Neuron (in vitro differentiated cells): ENCODE data around the gene KRT3.

Experiments
- H2AFZ ChIP-seq: one replicate; pipeline ENCODE4 v1.6.1; 2013; ENCODE audit warnings: low read depth, mild to moderate bottlenecking, inconsistent platforms, low read length, moderate library complexity
- H3K27me3 ChIP-seq: one replicate; pipeline ENCODE4 v1.6.1; 2013; ENCODE audit warnings: low read length; ENCODE audit not compliant: insufficient read depth
- H3K36me3 ChIP-seq: one replicate; pipeline ENCODE4 v1.6.1; 2013; ENCODE audit warnings: low read length; ENCODE audit not compliant: insufficient read depth
- H3K4me1 ChIP-seq: one replicate; pipeline ENCODE4 v1.6.1; 2013; ENCODE audit warnings: low read length; ENCODE audit not compliant: insufficient read depth
- H3K4me3 ChIP-seq: 2 replicates; pipeline ENCODE4 v1.5.1; 2013; ENCODE audit warnings: mild to moderate bottlenecking, low read length, moderate library complexity
- H3K9me3 ChIP-seq: one replicate; pipeline ENCODE4 v1.6.1; 2013; ENCODE audit warnings: low read length

The KRT3 gene

GRCh38 chr12:52822771-52823510, 27.0 kb upstream of the KRT3 start:
- no peaks in the 10 kb centered on the region for H3K36me3 ChIP-seq
- peaks cover 6% of the 10 kb centered on the region for H3K27me3 ChIP-seq
- H3K4me1 ChIP-seq, result no peaks in the 10 kb centered on the region
- H3K4me3 ChIP-seq, result no peak overlapping the region
- no peak overlapping the region for H2AFZ ChIP-seq
- no peaks in the 10 kb centered on the region for H3K9me3 ChIP-seq

- H3K4me3 ChIP-seq, result no peak overlapping the region
- H3K36me3 ChIP-seq, result no peaks in the 10 kb centered on the region
- H3K9me3 ChIP-seq, result no peaks in the 10 kb centered on the region
Measured at GRCh38 chr12:52821826-52822660, 26.1 kb upstream of the KRT3 start.

GRCh38 chr12:52821071-52821730, 25.3 kb upstream of the KRT3 start:
- Histone ChIP-seq H3K4me1 (no peaks in the 10 kb centered on the region), H2AFZ (no peak overlapping the region), H3K27me3 (peaks cover 6% of the 10 kb centered on the region), H3K36me3 (no peaks in the 10 kb centered on the region), H3K4me3 (no peak overlapping the region), H3K9me3 (no peaks in the 10 kb centered on the region)

More at GRCh38 chr12:52821826-52822660, 26.1 kb upstream of the KRT3 start:
- Histone ChIP-seq H3K27me3 (peaks cover 6% of the 10 kb centered on the region), H2AFZ (no peak overlapping the region), H3K4me1 (no peaks in the 10 kb centered on the region)

- H3K27me3 ChIP-seq, result peaks cover 6% of the 10 kb centered on the region
- H3K4me3 ChIP-seq, result no peak overlapping the region
- H2AFZ ChIP-seq, result no peak overlapping the region
- no peaks in the 10 kb centered on the region for H3K9me3 ChIP-seq
- H3K36me3 ChIP-seq, result no peaks in the 10 kb centered on the region
- H3K4me1 ChIP-seq, result no peaks in the 10 kb centered on the region
Measured at GRCh38 chr12:52820521-52820920, 24.6 kb upstream of the KRT3 start.

GRCh38 chr12:52819731-52820510, 24.0 kb upstream of the KRT3 start:
- Histone ChIP-seq H3K9me3 (no peaks in the 10 kb centered on the region), H3K4me3 (no peak overlapping the region), H3K4me1 (no peaks in the 10 kb centered on the region), H3K36me3 (no peaks in the 10 kb centered on the region), H3K27me3 (peaks cover 6% of the 10 kb centered on the region), H2AFZ (no peak overlapping the region)

GRCh38 chr12:52818887-52819420, 23.0 kb upstream of the KRT3 start:
- Histone ChIP-seq H3K4me1 (no peaks in the 10 kb centered on the region), H3K36me3 (no peaks in the 10 kb centered on the region), H3K9me3 (no peaks in the 10 kb centered on the region), H2AFZ (no peak overlapping the region), H3K27me3 (peaks cover 11% of the 10 kb centered on the region), H3K4me3 (no peak overlapping the region)

- Histone ChIP-seq H3K4me1 (no peaks in the 10 kb centered on the region), H3K27me3 (peaks cover 11% of the 10 kb centered on the region), H3K9me3 (no peaks in the 10 kb centered on the region), H3K4me3 (no peak overlapping the region), H3K36me3 (no peaks in the 10 kb centered on the region), H2AFZ (no peak overlapping the region)
Measured at GRCh38 chr12:52818388-52818787, 22.5 kb upstream of the KRT3 start.

GRCh38 chr12:52817699-52818238, 21.9 kb upstream of the KRT3 start:
- Histone ChIP-seq H2AFZ (no peak overlapping the region), H3K36me3 (no peaks in the 10 kb centered on the region), H3K27me3 (peaks cover 11% of the 10 kb centered on the region), H3K4me3 (no peak overlapping the region), H3K9me3 (no peaks in the 10 kb centered on the region), H3K4me1 (no peaks in the 10 kb centered on the region)

GRCh38 chr12:52817003-52817698, 21.2 kb upstream of the KRT3 start:
- no peaks in the 10 kb centered on the region for H3K9me3 ChIP-seq
- no peaks in the 10 kb centered on the region for H3K4me1 ChIP-seq
- H3K27me3 ChIP-seq, result peaks cover 7% of the 10 kb centered on the region
- H2AFZ ChIP-seq, result no peak overlapping the region
- no peaks in the 10 kb centered on the region for H3K36me3 ChIP-seq
- no peak overlapping the region for H3K4me3 ChIP-seq

- Histone ChIP-seq H2AFZ (no peak overlapping the region), H3K4me1 (no peaks in the 10 kb centered on the region), H3K27me3 (peaks cover 4% of the 10 kb centered on the region), H3K9me3 (no peaks in the 10 kb centered on the region), H3K4me3 (no peak overlapping the region), H3K36me3 (no peaks in the 10 kb centered on the region)
Measured at GRCh38 chr12:52815676-52816588, 20.0 kb upstream of the KRT3 start.

- Histone ChIP-seq H2AFZ (no peak overlapping the region), H3K27me3 (peaks cover 4% of the 10 kb centered on the region), H3K36me3 (no peaks in the 10 kb centered on the region), H3K4me3 (no peak overlapping the region), H3K9me3 (no peaks in the 10 kb centered on the region), H3K4me1 (no peaks in the 10 kb centered on the region)
Measured at GRCh38 chr12:52815161-52815560, 19.2 kb upstream of the KRT3 start.
